DOHH2 (cell line): ENCODE measurements around the gene NAV2.

Source experiments
- CTCF ChIP-seq: fragments of 200-600 bp; sonication (generic); IDR thresholded peaks from one replicate; pipeline ENCODE4 v1.5.1; 2014; ENCODE audit warnings: antibody characterized with exemption, mild to moderate bottlenecking, low read depth, low read length; ENCODE audit not compliant: poor library complexity, severe bottlenecking
- EZH2phosphoT487 ChIP-seq: fragments of 200-600 bp; sonication (generic); IDR thresholded peaks from 2 replicates; pipeline ENCODE4 v1.6.1; 2017; ENCODE audit warnings: borderline replicate concordance, mild to moderate bottlenecking, antibody characterized with exemption, low read length, moderate library complexity, mixed read lengths

GRCh38 chr11:19844012-19844411, 131.4 kb downstream of the NAV2 start:
- TF ChIP-seq CTCF (no peak), EZH2phosphoT487 (no peak)
